IPS-NIHi7 (cell line): Measurements from ENCODE around the gene BSDC1.
A peak's percentile ranks its signal among the peaks of the same experiment; 100 is the strongest.

Experiments
- DNase-seq: peaks from one replicate; pipeline ENCODE4 v3.0.0; 2012; ENCODE audit warnings: mixed read lengths; ENCODE audit errors: extremely low spot score

The BSDC1 gene

GRCh38 chr1:32336963-32337675 lies 57.1 kb downstream of the BSDC1 start:
- no peak for DNase-seq

- no peak for DNase-seq
Measured at GRCh38 chr1:32336591-32336932, 57.7 kb downstream of the BSDC1 start.

GRCh38 chr1:32335790-32336590 lies 58.3 kb downstream of the BSDC1 start, which contains the start of gene MARCKSL1:
Gene MARCKSL1 (minus strand): TSS chr1:32336233. CDS start chr1:32336033, 200 bp downstream.
- peak; percentile 83 for DNase-seq

- no peak for DNase-seq
Measured at GRCh38 chr1:32335535-32335789, 58.8 kb downstream of the BSDC1 start.

- peak; percentile 52 for DNase-seq
Measured at GRCh38 chr1:32334864-32335534, 59.2 kb downstream of the BSDC1 start.

- DNase-seq: no peak
Measured at GRCh38 chr1:32334274-32334861, 59.9 kb downstream of the BSDC1 start.

- no peak for DNase-seq
Measured at GRCh38 chr1:32333251-32333963, 60.8 kb downstream of the BSDC1 start.

- DNase-seq: no peak
Measured at GRCh38 chr1:32332290-32333079, 61.8 kb downstream of the BSDC1 start.

- no peak for DNase-seq
Measured at GRCh38 chr1:32331549-32331948, 62.7 kb downstream of the BSDC1 start.

GRCh38 chr1:32330558-32331151 lies 63.6 kb downstream of the BSDC1 start:
- no peak for DNase-seq

- no peak for DNase-seq
Measured at GRCh38 chr1:32329931-32330466, 64.2 kb downstream of the BSDC1 start.

- no peak for DNase-seq
Measured at GRCh38 chr1:32327204-32327603, 67.0 kb downstream of the BSDC1 start.

- no peak for DNase-seq
Measured at GRCh38 chr1:32321712-32322291, 72.4 kb downstream of the BSDC1 start.

GRCh38 chr1:32318127-32318869 lies 75.9 kb downstream of the BSDC1 start:
- no peak for DNase-seq

- no peak for DNase-seq
Measured at GRCh38 chr1:32316903-32317277, 77.4 kb downstream of the BSDC1 start.
